SK-N-SH (cell line): Measurements from ENCODE around the gene ROBO3. TPM values are rescaled to one million over a fixed set of nuclear protein-coding genes. Genes with fewer than 3 reads are reported as not detected.

Experiments used
- CTCF ChIA-PET: fragments of 300-600, 350-600 bp; formaldehyde crosslinking; extraction: SDS; loops from one replicate; lab custom pipeline; 2021; lab: Yijun Ruan, JAX
- POLR2A ChIA-PET: fragments of 350-600 bp; sonication (Branson Sonifier 250); formaldehyde crosslinking; extraction: SDS; loops from one replicate; lab custom pipeline; 2020; ENCODE audit warnings: antibody characterized with exemption, inconsistent platforms; lab: Yijun Ruan, JAX
- DNase-seq: peaks from one replicate; pipeline ENCODE4 v3.0.0; 2012
- H2AFZ ChIP-seq: fragments of 200-600 bp; sonication (generic); 2 replicates; pipeline ENCODE4 v1.8.1; 2016; ENCODE audit warnings: antibody characterized with exemption, mild to moderate bottlenecking, low read depth
- H3F3A ChIP-seq: fragments of 200-600 bp; sonication (generic); replicated peaks from 2 replicates; pipeline ENCODE3; 2016; ENCODE audit warnings: antibody characterized with exemption, mild to moderate bottlenecking; ENCODE audit not compliant: insufficient read depth
- H3K27ac ChIP-seq, 2 experiments: fragments of 200-500 bp in 1 of 2; fragments of 200-600 bp in 1 of 2; sonication (Bioruptor generic) in 1 of 2; sonication (generic), shearing (Covaris generic) in 1 of 2; 2 replicates each; pipeline versions ENCODE4 v1.5.1 to v1.6.1; 2014 to 2016; ENCODE audit warnings: low read depth in 2 of 2, inconsistent platforms in 1 of 2, low read length in 1 of 2, mild to moderate bottlenecking in 1 of 2, mixed read lengths in 1 of 2
- H3K27me3 ChIP-seq: fragments of 200-600 bp; sonication (generic), shearing (Covaris generic); 2 replicates; pipeline ENCODE4 v1.6.1; 2016; ENCODE audit warnings: mixed run types; ENCODE audit not compliant: insufficient read depth
- H3K36me3 ChIP-seq, 2 experiments: fragments of 200-500 bp in 1 of 2; fragments of 200-600 bp in 1 of 2; sonication (Bioruptor generic) in 1 of 2; sonication (generic) in 1 of 2; replicated peaks in 1 of 2; 2 replicates each; pipeline versions ENCODE3 to v1.5.1; 2014 to 2016; ENCODE audit warnings: low read length in 1 of 2, mild to moderate bottlenecking in 1 of 2; ENCODE audit not compliant: insufficient read depth in 2 of 2, control insufficient read depth in 1 of 2
- H3K4me1 ChIP-seq, 2 experiments: fragments of 200-500 bp in 1 of 2; fragments of 200-600 bp in 1 of 2; sonication (Bioruptor generic) in 1 of 2; sonication (generic), shearing (Covaris generic) in 1 of 2; 2 replicates each; pipeline versions ENCODE4 v1.5.1 to v1.6.1; 2014 to 2016; ENCODE audit warnings: low read depth in 1 of 2, low read length in 1 of 2, mixed run types in 1 of 2; ENCODE audit not compliant: insufficient read depth in 2 of 2, control insufficient read depth in 1 of 2
- H3K4me2 ChIP-seq: fragments of 200-600 bp; sonication (generic), shearing (Covaris generic); 2 replicates; pipeline ENCODE4 v1.6.1; 2017; ENCODE audit warnings: mixed run types
- H3K4me3 ChIP-seq, 2 experiments: fragments of 200-500 bp in 1 of 2; fragments of 200-600 bp in 1 of 2; sonication (Bioruptor generic) in 1 of 2; sonication (generic), shearing (Covaris generic) in 1 of 2; 2 replicates each; pipeline versions ENCODE4 v1.5.1 to v1.8.1; 2014 to 2016; ENCODE audit warnings: low read depth in 2 of 2, inconsistent platforms in 1 of 2, low read length in 1 of 2, mild to moderate bottlenecking in 1 of 2, mixed read lengths in 1 of 2, moderate library complexity in 1 of 2
- H3K79me2 ChIP-seq: fragments of 200-600 bp; sonication (generic); 2 replicates; pipeline ENCODE4 v1.8.1; 2017; ENCODE audit warnings: mild to moderate bottlenecking; ENCODE audit not compliant: insufficient read depth
- H3K9ac ChIP-seq: fragments of 200-600 bp; sonication (generic); 2 replicates; pipeline ENCODE4 v1.6.1; 2017; ENCODE audit warnings: mixed run types
- H3K9me2 ChIP-seq: fragments of 200-600 bp; sonication (generic); 2 replicates; pipeline ENCODE4 v1.6.1; 2017; ENCODE audit warnings: mixed run types
- H3K9me3 ChIP-seq: fragments of 200-600 bp; sonication (generic); 2 replicates; pipeline ENCODE4 v1.6.1; 2017; ENCODE audit warnings: mixed run types, mild to moderate bottlenecking, moderate library complexity
- H4K20me1 ChIP-seq: fragments of 200-600 bp; sonication (generic); 2 replicates; pipeline ENCODE4 v1.6.1; 2017; ENCODE audit warnings: mild to moderate bottlenecking, mixed run types; ENCODE audit not compliant: insufficient read depth
- CTCF ChIP-seq: fragments of 200-600 bp; sonication (generic); IDR thresholded peaks from 2 replicates; pipeline ENCODE4 v1.6.1; 2017; ENCODE audit warnings: antibody characterized with exemption, mild to moderate bottlenecking, moderate library complexity
- EP300 ChIP-seq, 2 experiments: IDR thresholded peaks; 2 replicates each; pipeline versions ENCODE4 v1.4.0 to v1.6.1; 2012; ENCODE audit warnings: borderline replicate concordance in 1 of 2, low read depth in 1 of 2, low read length in 1 of 2
- FOXJ3 ChIP-seq: sonication (generic); formaldehyde crosslinking; IDR thresholded peaks from 2 replicates; pipeline ENCODE4 v1.5.1; 2020; ENCODE audit warnings: mild to moderate bottlenecking, missing genetic modification reagents
- JUND ChIP-seq: IDR thresholded peaks from 2 replicates; pipeline ENCODE4 v1.4.0; 2012
- MEF2A ChIP-seq: IDR thresholded peaks from 2 replicates; pipeline ENCODE4 v1.4.0; 2012; ENCODE audit warnings: low read depth, borderline replicate concordance
- NFIC ChIP-seq: IDR thresholded peaks from 2 replicates; pipeline ENCODE4 v1.4.0; 2012; ENCODE audit warnings: borderline replicate concordance
- NRF1 ChIP-seq: IDR thresholded peaks from 2 replicates; pipeline ENCODE4 v1.6.1; 2012; ENCODE audit warnings: low read depth, mild to moderate bottlenecking, low read length
- RAD21 ChIP-seq: IDR thresholded peaks from 2 replicates; pipeline ENCODE4 v1.6.1; 2012; ENCODE audit warnings: mild to moderate bottlenecking, low read length
- RCOR1 ChIP-seq: fragments of 150-350 bp; IDR thresholded peaks from 2 replicates; pipeline ENCODE4 v1.6.1; 2017; ENCODE audit warnings: antibody characterized with exemption, low read length
- REST ChIP-seq: IDR thresholded peaks from 2 replicates; pipeline ENCODE4 v1.6.1; 2012; ENCODE audit warnings: mild to moderate bottlenecking, low read depth, low read length, moderate library complexity
- SMC3 ChIP-seq: IDR thresholded peaks from 2 replicates; pipeline ENCODE4 v1.6.1; 2012; ENCODE audit warnings: low read depth, low read length, improper control_type of control experiment
- TAF1 ChIP-seq: IDR thresholded peaks from 2 replicates; pipeline ENCODE4 v1.6.1; 2012; ENCODE audit warnings: low read depth, mild to moderate bottlenecking, low read length, moderate library complexity, borderline replicate concordance
- TCF12 ChIP-seq: IDR thresholded peaks from 2 replicates; pipeline ENCODE4 v1.4.0; 2012
- TEAD4 ChIP-seq: IDR thresholded peaks from 2 replicates; pipeline ENCODE4 v1.4.0; 2012; ENCODE audit warnings: mild to moderate bottlenecking, borderline replicate concordance; ENCODE audit not compliant: insufficient read depth
- YY1 ChIP-seq: IDR thresholded peaks from 2 replicates; pipeline ENCODE4 v1.4.0; 2012; ENCODE audit warnings: low read depth, mild to moderate bottlenecking
- ZBTB33 ChIP-seq: IDR thresholded peaks from 2 replicates; pipeline ENCODE4 v1.4.0; 2012; ENCODE audit warnings: low read depth, borderline replicate concordance
- WGBS: methylation state at CpG from one replicate; pipeline ENCODE4 v1.1.6; 2017; ENCODE audit warnings: low lambda C conversion rate; 5-methylcytosine and 5-hydroxymethylcytosine counted together
- polyA plus RNA-seq, 3 experiments: library from polyadenylated mRNA; depleted of rRNA; stranded (reverse); fragments of >200 nt; gene quantifications; 2 replicates each; pipeline ENCODE4 v1.2.3, GENCODE V29; 2012

Gene ROBO3
- polyA plus RNA-seq, 1 of the 3 experiments (the other 2 are of a cell fraction) = 59.8 TPM

GRCh38 chr11:124844664-124845079, 20.6 kb upstream of the ROBO3 start:
- Histone ChIP-seq H3K4me3 (no peak overlapping the region), H4K20me1 (no peaks in the 10 kb centered on the region), H3K9me3 (no peaks in the 10 kb centered on the region), H3K27me3 (peaks cover 55% of the 10 kb centered on the region; the same call in 1 of the 2 replicates), H3K9ac (no peak overlapping the region), H3F3A (no peaks in the 10 kb centered on the region), H2AFZ (no peak overlapping the region), H3K27ac (no peak overlapping the region), H3K36me3 (no peaks in the 10 kb centered on the region), H3K4me1 (peaks cover 0 to 12% of the 10 kb centered on the region in 2 experiments; a peak in 1 of 4 replicates), H3K4me2 (no peak overlapping the region), H3K79me2 (no peaks in the 10 kb centered on the region), H3K9me2 (no peaks in the 10 kb centered on the region)
- TF ChIP-seq REST (no peak), TAF1 (no peak), TEAD4 (no peak), ZBTB33 (no peak)
- CTCF ChIA-PET = interaction anchor here (0.9 to 17.8 kb wide), 5 partner anchors 8 to 172 kb away, joined by 3 to 220 read pairs (median 3); partner anchors contain the start of genes ROBO3 and SIAE
- POLR2A ChIA-PET = interaction anchor here (0.9 kb wide), 1 partner anchor 45 kb away, joined by 3 read pairs; the partner anchor contains the start of gene MSANTD2
- DNase-seq = peak; percentile 16
- WGBS = 89% methylated on average over 5 of the region's 8 CpGs

DNA sequence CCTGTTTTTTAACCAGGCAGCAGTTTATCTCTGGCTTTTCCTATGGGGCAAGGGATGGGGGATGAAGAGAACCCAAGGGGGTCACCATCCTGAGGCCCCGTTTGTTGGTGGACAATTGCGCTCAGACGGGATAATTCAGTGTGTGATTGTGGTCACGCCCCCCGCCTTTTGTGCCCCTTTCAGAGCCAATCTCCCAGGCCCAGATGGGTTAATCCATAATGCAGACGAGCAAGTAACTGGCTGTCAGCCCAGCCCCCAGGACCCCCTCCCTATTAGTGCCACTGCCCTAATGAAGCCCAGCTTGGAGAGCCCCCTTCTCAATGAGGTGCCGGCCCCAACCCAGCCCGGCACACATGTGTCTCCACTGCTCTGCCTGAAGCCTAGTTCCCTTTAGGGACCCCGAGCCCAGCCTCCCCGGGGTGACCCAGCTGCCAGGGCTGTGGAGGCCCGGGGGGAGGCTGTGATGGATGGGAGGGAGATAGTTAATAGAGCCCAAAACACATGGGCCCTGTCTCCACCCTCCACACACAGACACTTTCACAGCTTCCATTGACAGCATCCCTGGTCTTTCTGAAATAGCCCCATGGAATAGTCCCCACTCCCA, 19.1 kb upstream of the ROBO3 start:
- H3K9me3 ChIP-seq = no peaks in the 10 kb centered on the region
- no peaks in the 10 kb centered on the region for H4K20me1 ChIP-seq
- H3K4me1 ChIP-seq = peaks cover 0 to 12% of the 10 kb centered on the region in 2 experiments; a peak in 1 of 4 replicates
- H3K4me3 ChIP-seq = no peak overlapping the region
- H2AFZ ChIP-seq = no peak overlapping the region
- H3K27me3 ChIP-seq = peaks cover 67% of the 10 kb centered on the region; the same call in 1 of the 2 replicates
- H3K79me2 ChIP-seq = no peaks in the 10 kb centered on the region
- no peak overlapping the region for H3K27ac ChIP-seq
- no peak for DNase-seq
- H3K9me2 ChIP-seq = no peaks in the 10 kb centered on the region
- ChIA-PET CTCF (interaction anchor here (0.7 to 17.8 kb wide), 6 partner anchors 8 to 202 kb away, joined by 3 to 220 read pairs (median 6); partner anchors contain the start of gene ROBO3), POLR2A (no interaction called here)
- no peak overlapping the region for H3K9ac ChIP-seq
- no peaks in the 10 kb centered on the region for H3F3A ChIP-seq
- WGBS = 51% methylated on average over 11 of the region's 11 CpGs
- H3K36me3 ChIP-seq = no peaks in the 10 kb centered on the region
- no peak overlapping the region for H3K4me2 ChIP-seq
- no peak for TF ChIP-seq NFIC
- TF ChIP-seq FOXJ3 (CRISPR knock-in tag) = no peak
- TF ChIP-seq YY1 = no peak
- TF ChIP-seq TCF12 = no peak
- no peak for TF ChIP-seq MEF2A
- TF ChIP-seq NRF1 = no peak
- no peak for TF ChIP-seq EP300 (IDR thresholded peaks at IDR 0.05; ENCODE audit: borderline replicate concordance in 1 of 2, low read depth in 1 of 2, low read length in 1 of 2)
- TF ChIP-seq JUND = no peak
- no peak for TF ChIP-seq RAD21
- TF ChIP-seq CTCF = no peak
- TF ChIP-seq SMC3 = no peak
- no peak for TF ChIP-seq RCOR1
